Measurements from ENCODE around the gene GPC5. TPM values are rescaled to one million over a fixed set of nuclear protein-coding genes. Genes with fewer than 3 reads are reported as not detected.

The GPC5 gene
- total RNA-seq, 1 donor from 2014 or later: 0.28 TPM

DNA sequence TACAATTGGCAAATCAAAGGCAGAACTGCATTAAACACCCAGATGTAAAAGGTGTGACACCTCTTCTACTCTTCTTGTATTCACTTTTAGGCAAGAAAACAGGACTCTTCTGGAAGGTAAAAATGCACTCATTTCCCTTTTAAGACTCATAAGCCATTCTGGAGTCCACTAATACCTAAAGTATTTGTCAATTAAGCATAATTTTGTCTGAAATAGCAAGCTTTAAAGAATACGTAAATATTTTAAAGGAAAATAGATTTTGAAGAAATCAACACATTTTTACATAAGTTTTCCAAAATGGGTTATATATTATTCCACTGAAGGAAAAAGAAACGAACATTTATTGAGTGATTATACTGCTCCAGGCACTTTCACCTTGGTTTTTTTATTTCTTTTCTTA lies 1166.5 kb downstream of the GPC5 start:
- Mint-ChIP-seq H3K27me3 (ENCODE audit: low read depth) (no peaks in the 10 kb centered on the region), H3K9me3 (no peaks in the 10 kb centered on the region), H3K27ac (ENCODE audit: unreplicated experiment) (no peak overlapping the region), H3K4me1 (no peaks in the 10 kb centered on the region), H3K4me3 (no peak overlapping the region), H3K36me3 (ENCODE audit: low read depth) (no peaks in the 10 kb centered on the region)
- DNase-seq (ENCODE audit: low read depth, low spot score): no peak
- TF ChIP-seq, protein P1, sequence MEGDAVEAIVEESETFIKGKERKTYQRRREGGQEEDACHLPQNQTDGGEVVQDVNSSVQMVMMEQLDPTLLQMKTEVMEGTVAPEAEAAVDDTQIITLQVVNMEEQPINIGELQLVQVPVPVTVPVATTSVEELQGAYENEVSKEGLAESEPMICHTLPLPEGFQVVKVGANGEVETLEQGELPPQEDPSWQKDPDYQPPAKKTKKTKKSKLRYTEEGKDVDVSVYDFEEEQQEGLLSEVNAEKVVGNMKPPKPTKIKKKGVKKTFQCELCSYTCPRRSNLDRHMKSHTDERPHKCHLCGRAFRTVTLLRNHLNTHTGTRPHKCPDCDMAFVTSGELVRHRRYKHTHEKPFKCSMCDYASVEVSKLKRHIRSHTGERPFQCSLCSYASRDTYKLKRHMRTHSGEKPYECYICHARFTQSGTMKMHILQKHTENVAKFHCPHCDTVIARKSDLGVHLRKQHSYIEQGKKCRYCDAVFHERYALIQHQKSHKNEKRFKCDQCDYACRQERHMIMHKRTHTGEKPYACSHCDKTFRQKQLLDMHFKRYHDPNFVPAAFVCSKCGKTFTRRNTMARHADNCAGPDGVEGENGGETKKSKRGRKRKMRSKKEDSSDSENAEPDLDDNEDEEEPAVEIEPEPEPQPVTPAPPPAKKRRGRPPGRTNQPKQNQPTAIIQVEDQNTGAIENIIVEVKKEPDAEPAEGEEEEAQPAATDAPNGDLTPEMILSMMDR (conservative IDR thresholded peaks at IDR 0.05): no peak

DNA sequence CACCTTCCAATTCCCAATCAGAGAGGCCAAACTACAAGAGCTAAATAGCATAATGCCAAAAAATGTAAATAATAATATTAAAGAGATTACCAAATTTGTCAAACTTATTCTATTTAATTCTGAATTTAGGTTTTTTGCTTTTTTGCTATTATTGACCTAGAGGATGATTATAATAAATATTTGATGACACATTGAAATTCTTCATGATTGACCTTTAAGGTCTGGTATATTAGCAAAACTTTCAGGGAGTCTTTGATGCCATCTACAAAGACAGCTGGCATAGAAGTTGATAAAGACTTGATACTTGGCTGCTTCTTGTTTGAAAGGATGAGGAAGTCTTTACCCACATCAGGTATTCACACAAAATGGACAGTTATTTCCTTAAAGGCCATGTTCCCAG lies 1168.3 kb downstream of the GPC5 start:
- no peak for DNase-seq (ENCODE audit: low read depth, low spot score)
- Mint-ChIP-seq H3K27ac (ENCODE audit: unreplicated experiment) (no peak overlapping the region), H3K36me3 (ENCODE audit: low read depth) (no peaks in the 10 kb centered on the region), H3K27me3 (ENCODE audit: low read depth) (no peaks in the 10 kb centered on the region), H3K4me1 (no peaks in the 10 kb centered on the region), H3K4me3 (no peak overlapping the region), H3K9me3 (no peaks in the 10 kb centered on the region)
- TF ChIP-seq, protein P1 (conservative IDR thresholded peaks at IDR 0.05): no peak

DNA sequence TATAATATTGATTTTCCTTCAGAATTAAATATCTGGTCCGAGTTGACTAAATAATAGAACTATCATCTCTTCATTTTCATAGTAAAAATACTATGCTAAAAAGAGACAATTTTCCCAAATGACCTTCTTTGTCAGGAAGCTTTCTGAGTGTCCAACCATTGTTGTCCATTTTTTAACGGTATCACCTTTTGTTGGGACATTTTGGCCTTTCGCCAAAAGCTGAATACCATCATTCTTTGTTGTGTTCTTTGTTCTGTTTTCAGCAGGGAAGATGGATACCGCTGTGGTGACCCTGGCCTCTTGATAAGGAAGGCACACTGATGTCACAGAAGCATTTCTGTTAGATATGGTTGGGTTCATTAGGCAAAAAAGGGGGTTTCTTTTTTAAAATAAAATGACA lies 1173.8 kb downstream of the GPC5 start:
- Mint-ChIP-seq H3K9me3 (no peaks in the 10 kb centered on the region), H3K27ac (ENCODE audit: unreplicated experiment) (no peak overlapping the region), H3K36me3 (ENCODE audit: low read depth) (no peaks in the 10 kb centered on the region), H3K27me3 (ENCODE audit: low read depth) (no peaks in the 10 kb centered on the region), H3K4me1 (peaks cover 7% of the 10 kb centered on the region), H3K4me3 (no peak overlapping the region)
- TF ChIP-seq, protein P1 (conservative IDR thresholded peaks at IDR 0.05): no peak
- no peak for DNase-seq (ENCODE audit: low read depth, low spot score)

DNA sequence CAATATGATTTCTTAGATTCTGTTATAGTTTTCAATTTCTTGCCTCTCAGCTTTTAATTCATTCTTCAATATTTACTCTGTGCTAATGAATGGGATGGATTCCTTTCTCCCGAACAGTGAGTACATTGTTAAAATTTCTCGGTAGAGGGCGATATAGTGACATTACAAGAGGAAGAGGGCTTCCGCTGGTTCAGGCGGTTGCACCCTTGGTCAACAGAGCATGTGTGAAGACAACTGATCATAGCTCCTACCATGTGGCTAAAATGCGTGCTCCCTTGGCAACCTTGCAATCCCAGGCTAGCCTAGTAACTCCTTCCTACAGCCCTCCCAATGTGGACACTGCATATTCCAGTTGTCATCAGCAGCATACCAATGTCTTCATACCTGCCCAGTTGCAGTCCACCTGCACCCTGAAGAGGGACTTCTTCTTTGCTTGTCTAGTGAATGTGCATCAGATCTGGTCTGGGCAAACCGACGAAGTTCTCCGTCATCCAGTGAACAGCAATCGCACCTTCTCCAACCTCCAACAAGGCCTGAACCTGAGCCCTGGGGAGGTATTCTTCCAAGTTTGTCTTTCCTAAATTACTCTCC lies 1175.1 kb downstream of the GPC5 start:
- no peaks in the 10 kb centered on the region for H3K27me3 Mint-ChIP-seq (ENCODE audit: low read depth)
- DNase-seq (ENCODE audit: low read depth, low spot score): no peak
- no peaks in the 10 kb centered on the region for H3K9me3 Mint-ChIP-seq
- H3K36me3 Mint-ChIP-seq (ENCODE audit: low read depth): no peaks in the 10 kb centered on the region
- H3K27ac Mint-ChIP-seq (ENCODE audit: unreplicated experiment): no peak overlapping the region
- TF ChIP-seq, protein P1 (conservative IDR thresholded peaks at IDR 0.05): peak; percentile 56
- no peak overlapping the region for H3K4me3 Mint-ChIP-seq
- peaks cover 7% of the 10 kb centered on the region for H3K4me1 Mint-ChIP-seq

DNA sequence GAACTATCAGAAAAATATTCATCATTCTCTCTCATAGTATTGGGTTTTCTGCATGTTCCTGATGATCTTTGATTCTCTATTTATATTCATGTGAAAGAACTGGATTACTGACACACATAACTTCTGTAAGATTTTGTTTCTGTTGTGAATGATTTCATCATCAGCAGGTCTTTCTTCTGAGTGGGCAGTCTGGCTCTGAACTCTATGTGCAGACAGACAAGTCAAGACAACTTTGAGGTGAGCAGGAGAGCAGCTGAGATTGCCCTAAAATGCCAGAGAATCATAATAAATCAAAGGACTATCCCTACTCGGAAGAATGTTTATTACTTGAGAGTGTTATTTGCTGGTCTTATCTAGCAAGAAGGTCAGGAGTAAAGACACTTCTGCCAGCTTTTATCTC lies 1176.1 kb downstream of the GPC5 start:
- H3K27me3 Mint-ChIP-seq (ENCODE audit: low read depth): no peaks in the 10 kb centered on the region
- no peaks in the 10 kb centered on the region for H3K9me3 Mint-ChIP-seq
- no peak overlapping the region for H3K4me3 Mint-ChIP-seq
- TF ChIP-seq, protein P1 (conservative IDR thresholded peaks at IDR 0.05): no peak
- no peak for DNase-seq (ENCODE audit: low read depth, low spot score)
- no peak overlapping the region for H3K27ac Mint-ChIP-seq (ENCODE audit: unreplicated experiment)
- H3K4me1 Mint-ChIP-seq: peaks cover 7% of the 10 kb centered on the region
- no peaks in the 10 kb centered on the region for H3K36me3 Mint-ChIP-seq (ENCODE audit: low read depth)
